WI38 (cell line): ENCODE results near the gene OPCML.

Experiments
- H3K4me3 ChIP-seq: 2 replicates; pipeline ENCODE4 v1.5.1; 2011; ENCODE audit warnings: low read depth, mild to moderate bottlenecking, control low read depth, low read length
- CTCF ChIP-seq: IDR thresholded peaks from 2 replicates; pipeline ENCODE4 v1.5.1; 2012; ENCODE audit warnings: low read depth, mild to moderate bottlenecking, control low read depth, low read length

Gene OPCML

GRCh38 chr11:132367293-132367692 lies 1165.0 kb downstream of the OPCML start:
- TF ChIP-seq CTCF, result no peak
- no peak overlapping the region for H3K4me3 ChIP-seq

GRCh38 chr11:132365650-132366049 lies 1166.7 kb downstream of the OPCML start:
- TF ChIP-seq CTCF, result no peak
- H3K4me3 ChIP-seq, result no peak overlapping the region
